ENCODE data around the gene ARHGDIB. TPM values are rescaled to one million over a fixed set of nuclear protein-coding genes. Genes with fewer than 3 reads are reported as not detected.

Gene ARHGDIB
- total and polyA plus RNA-seq, 2 experiments from 2014 or later, result 0.89 TPM; not detected in 1

DNA sequence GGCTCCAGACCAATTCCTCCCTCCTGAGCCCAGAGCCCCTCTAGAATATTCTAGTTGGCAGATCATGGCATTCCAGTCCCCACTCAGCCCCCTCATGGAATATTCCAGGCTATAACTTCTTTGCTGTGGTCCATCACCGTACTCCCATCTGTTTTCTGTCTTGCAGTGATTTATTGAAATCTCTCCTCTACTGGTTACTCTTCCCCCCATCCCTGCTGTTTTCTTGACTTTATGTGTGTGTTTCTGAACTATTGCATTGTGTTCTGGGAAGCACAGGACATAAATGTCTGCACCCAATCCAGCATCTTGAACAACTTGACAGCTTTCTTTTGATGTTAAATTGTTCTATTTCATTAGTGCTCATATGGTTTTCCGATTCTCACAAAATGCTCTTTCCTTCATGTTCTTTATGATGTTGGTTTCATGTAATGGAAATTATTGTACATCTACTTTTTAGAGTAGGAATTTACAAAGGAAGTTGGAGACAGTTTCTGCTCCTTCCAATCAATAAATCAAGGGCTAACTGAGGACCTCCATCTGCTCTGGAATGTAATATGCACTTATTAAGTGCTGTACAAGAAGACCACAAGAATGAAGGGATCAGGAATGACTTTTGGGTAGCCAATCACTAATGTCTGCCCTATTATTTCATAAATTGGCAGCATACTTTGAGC is 37.8 kb upstream of the ARHGDIB start:
- TF ChIP-seq NANOG (IDR thresholded peaks at IDR 0.05; ENCODE audit: borderline replicate concordance) (no peak), ZNF331 (CRISPR knock-in tag; IDR thresholded peaks at IDR 0.05; ENCODE audit: low read depth) (no peak), STAT1 (IDR thresholded peaks at IDR 0.05; ENCODE audit: unreplicated experiment) (no peak), CREB1 (CRISPR knock-in tag; IDR thresholded peaks at IDR 0.05; ENCODE audit: low read depth) (no peak), JUNB (IDR thresholded peaks at IDR 0.05; ENCODE audit: unreplicated experiment) (no peak), EZH2phosphoT487 (IDR thresholded peaks at IDR 0.05; ENCODE audit: unreplicated experiment) (no peak), EZH2 (IDR thresholded peaks at IDR 0.05; ENCODE audit: low read depth, unreplicated experiment) (no peak), POLR2AphosphoS5 (IDR thresholded peaks at IDR 0.05; ENCODE audit: low read depth) (no peak), ZNF114 (CRISPR knock-in tag; IDR thresholded peaks at IDR 0.05) (no peak)
- TF ChIP-seq, protein P1, sequence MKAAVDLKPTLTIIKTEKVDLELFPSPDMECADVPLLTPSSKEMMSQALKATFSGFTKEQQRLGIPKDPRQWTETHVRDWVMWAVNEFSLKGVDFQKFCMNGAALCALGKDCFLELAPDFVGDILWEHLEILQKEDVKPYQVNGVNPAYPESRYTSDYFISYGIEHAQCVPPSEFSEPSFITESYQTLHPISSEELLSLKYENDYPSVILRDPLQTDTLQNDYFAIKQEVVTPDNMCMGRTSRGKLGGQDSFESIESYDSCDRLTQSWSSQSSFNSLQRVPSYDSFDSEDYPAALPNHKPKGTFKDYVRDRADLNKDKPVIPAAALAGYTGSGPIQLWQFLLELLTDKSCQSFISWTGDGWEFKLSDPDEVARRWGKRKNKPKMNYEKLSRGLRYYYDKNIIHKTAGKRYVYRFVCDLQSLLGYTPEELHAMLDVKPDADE (IDR thresholded peaks at IDR 0.05), result no peak
- TF ChIP-seq, protein P2, sequence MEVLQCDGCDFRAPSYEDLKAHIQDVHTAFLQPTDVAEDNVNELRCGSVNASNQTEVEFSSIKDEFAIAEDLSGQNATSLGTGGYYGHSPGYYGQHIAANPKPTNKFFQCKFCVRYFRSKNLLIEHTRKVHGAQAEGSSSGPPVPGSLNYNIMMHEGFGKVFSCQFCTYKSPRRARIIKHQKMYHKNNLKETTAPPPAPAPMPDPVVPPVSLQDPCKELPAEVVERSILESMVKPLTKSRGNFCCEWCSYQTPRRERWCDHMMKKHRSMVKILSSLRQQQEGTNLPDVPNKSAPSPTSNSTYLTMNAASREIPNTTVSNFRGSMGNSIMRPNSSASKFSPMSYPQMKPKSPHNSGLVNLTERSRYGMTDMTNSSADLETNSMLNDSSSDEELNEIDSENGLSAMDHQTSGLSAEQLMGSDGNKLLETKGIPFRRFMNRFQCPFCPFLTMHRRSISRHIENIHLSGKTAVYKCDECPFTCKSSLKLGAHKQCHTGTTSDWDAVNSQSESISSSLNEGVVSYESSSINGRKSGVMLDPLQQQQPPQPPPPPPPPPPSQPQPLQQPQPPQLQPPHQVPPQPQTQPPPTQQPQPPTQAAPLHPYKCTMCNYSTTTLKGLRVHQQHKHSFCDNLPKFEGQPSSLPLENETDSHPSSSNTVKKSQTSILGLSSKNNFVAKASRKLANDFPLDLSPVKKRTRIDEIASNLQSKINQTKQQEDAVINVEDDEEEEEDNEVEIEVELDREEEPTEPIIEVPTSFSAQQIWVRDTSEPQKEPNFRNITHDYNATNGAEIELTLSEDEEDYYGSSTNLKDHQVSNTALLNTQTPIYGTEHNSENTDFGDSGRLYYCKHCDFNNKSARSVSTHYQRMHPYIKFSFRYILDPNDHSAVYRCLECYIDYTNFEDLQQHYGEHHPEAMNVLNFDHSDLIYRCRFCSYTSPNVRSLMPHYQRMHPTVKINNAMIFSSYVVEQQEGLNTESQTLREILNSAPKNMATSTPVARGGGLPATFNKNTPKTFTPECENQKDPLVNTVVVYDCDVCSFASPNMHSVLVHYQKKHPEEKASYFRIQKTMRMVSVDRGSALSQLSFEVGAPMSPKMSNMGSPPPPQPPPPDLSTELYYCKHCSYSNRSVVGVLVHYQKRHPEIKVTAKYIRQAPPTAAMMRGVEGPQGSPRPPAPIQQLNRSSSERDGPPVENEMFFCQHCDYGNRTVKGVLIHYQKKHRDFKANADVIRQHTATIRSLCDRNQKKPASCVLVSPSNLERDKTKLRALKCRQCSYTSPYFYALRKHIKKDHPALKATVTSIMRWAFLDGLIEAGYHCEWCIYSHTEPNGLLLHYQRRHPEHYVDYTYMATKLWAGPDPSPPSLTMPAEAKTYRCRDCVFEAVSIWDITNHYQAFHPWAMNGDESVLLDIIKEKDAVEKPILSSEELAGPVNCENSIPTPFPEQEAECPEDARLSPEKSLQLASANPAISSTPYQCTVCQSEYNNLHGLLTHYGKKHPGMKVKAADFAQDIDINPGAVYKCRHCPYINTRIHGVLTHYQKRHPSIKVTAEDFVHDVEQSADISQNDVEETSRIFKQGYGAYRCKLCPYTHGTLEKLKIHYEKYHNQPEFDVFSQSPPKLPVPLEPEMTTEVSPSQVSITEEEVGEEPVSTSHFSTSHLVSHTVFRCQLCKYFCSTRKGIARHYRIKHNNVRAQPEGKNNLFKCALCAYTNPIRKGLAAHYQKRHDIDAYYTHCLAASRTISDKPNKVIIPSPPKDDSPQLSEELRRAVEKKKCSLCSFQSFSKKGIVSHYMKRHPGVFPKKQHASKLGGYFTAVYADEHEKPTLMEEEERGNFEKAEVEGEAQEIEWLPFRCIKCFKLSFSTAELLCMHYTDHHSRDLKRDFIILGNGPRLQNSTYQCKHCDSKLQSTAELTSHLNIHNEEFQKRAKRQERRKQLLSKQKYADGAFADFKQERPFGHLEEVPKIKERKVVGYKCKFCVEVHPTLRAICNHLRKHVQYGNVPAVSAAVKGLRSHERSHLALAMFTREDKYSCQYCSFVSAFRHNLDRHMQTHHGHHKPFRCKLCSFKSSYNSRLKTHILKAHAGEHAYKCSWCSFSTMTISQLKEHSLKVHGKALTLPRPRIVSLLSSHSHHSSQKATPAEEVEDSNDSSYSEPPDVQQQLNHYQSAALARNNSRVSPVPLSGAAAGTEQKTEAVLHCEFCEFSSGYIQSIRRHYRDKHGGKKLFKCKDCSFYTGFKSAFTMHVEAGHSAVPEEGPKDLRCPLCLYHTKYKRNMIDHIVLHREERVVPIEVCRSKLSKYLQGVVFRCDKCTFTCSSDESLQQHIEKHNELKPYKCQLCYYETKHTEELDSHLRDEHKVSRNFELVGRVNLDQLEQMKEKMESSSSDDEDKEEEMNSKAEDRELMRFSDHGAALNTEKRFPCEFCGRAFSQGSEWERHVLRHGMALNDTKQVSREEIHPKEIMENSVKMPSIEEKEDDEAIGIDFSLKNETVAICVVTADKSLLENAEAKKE (CRISPR knock-in tag; IDR thresholded peaks at IDR 0.05), result no peak
- TF ChIP-seq, protein P3, sequence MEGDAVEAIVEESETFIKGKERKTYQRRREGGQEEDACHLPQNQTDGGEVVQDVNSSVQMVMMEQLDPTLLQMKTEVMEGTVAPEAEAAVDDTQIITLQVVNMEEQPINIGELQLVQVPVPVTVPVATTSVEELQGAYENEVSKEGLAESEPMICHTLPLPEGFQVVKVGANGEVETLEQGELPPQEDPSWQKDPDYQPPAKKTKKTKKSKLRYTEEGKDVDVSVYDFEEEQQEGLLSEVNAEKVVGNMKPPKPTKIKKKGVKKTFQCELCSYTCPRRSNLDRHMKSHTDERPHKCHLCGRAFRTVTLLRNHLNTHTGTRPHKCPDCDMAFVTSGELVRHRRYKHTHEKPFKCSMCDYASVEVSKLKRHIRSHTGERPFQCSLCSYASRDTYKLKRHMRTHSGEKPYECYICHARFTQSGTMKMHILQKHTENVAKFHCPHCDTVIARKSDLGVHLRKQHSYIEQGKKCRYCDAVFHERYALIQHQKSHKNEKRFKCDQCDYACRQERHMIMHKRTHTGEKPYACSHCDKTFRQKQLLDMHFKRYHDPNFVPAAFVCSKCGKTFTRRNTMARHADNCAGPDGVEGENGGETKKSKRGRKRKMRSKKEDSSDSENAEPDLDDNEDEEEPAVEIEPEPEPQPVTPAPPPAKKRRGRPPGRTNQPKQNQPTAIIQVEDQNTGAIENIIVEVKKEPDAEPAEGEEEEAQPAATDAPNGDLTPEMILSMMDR (conservative IDR thresholded peaks at IDR 0.05; ENCODE audit: low read depth in 2 of 2), result no peak
- TF ChIP-seq, protein P4, sequence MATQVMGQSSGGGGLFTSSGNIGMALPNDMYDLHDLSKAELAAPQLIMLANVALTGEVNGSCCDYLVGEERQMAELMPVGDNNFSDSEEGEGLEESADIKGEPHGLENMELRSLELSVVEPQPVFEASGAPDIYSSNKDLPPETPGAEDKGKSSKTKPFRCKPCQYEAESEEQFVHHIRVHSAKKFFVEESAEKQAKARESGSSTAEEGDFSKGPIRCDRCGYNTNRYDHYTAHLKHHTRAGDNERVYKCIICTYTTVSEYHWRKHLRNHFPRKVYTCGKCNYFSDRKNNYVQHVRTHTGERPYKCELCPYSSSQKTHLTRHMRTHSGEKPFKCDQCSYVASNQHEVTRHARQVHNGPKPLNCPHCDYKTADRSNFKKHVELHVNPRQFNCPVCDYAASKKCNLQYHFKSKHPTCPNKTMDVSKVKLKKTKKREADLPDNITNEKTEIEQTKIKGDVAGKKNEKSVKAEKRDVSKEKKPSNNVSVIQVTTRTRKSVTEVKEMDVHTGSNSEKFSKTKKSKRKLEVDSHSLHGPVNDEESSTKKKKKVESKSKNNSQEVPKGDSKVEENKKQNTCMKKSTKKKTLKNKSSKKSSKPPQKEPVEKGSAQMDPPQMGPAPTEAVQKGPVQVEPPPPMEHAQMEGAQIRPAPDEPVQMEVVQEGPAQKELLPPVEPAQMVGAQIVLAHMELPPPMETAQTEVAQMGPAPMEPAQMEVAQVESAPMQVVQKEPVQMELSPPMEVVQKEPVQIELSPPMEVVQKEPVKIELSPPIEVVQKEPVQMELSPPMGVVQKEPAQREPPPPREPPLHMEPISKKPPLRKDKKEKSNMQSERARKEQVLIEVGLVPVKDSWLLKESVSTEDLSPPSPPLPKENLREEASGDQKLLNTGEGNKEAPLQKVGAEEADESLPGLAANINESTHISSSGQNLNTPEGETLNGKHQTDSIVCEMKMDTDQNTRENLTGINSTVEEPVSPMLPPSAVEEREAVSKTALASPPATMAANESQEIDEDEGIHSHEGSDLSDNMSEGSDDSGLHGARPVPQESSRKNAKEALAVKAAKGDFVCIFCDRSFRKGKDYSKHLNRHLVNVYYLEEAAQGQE (IDR thresholded peaks at IDR 0.05; ENCODE audit: unreplicated experiment), result no peak
- no peaks in the 10 kb centered on the region for H3K79me2 ChIP-seq (replicated peaks; ENCODE audit: insufficient read depth)
- H3K4me1 ChIP-seq (ENCODE audit: insufficient read depth), result peaks cover 5% of the 10 kb centered on the region; the same call in 1 of the 2 replicates
- no peaks in the 10 kb centered on the region for H3K36me3 ChIP-seq (ENCODE audit: insufficient read depth)
- ATAC-seq (no peak), DNase-seq (ENCODE audit: low spot score) (no peak)
- Mint-ChIP-seq H3K4me3 (no peak overlapping the region), H3K27ac (no peak overlapping the region), H3K27me3 (ENCODE audit: insufficient read depth, low read depth, poor library complexity) (no peaks in the 10 kb centered on the region), H3K36me3 (ENCODE audit: low read depth) (no peaks in the 10 kb centered on the region), H3K9me3 (no peaks in the 10 kb centered on the region), H3K4me1 (peaks cover 11% of the 10 kb centered on the region; the same call in 2 of the 3 replicates)
- no peak overlapping the region for H2AFZ ChIP-seq
- no peak overlapping the region for H3K4me2 ChIP-seq
- H3F3A ChIP-seq (replicated peaks; ENCODE audit: low read depth), result no peaks in the 10 kb centered on the region
- H3K27ac ChIP-seq (ENCODE audit: low read depth), result no peak overlapping the region
- H3K27me3 ChIP-seq (ENCODE audit: insufficient read depth), result no peaks in the 10 kb centered on the region
- H4K20me1 ChIP-seq (replicated peaks; ENCODE audit: insufficient read depth), result no peaks in the 10 kb centered on the region
- no peaks in the 10 kb centered on the region for H3K9me2 ChIP-seq (ENCODE audit: insufficient read depth)
- H3K4me3 ChIP-seq, result no peak overlapping the region
